ENCODE data around the gene FYN.
"Not testable (repeated sequence)": the region's sequence is repeated elsewhere in the genome, so short reads cannot be mapped to it uniquely, and the experiment has no call there.

The FYN gene

DNA sequence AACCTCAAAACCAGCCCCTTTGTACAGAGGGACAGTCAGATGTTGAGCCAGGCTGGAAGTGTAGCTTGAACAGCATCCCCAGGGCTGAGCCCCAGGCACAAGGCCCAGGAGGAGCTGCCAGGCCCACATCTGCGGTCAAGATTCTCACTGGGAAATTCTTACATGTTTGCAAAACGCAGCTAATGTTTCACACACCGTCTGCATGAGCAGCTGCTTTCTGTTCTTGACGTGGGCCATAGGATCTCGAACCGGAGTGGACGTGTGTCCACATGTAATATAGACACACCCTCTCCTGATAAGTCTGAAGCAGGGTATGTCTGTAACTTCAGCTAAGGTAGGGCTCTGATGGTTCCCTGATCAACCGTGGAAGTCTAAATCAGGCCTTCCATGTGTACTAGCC is 226.3 kb downstream of the FYN start:
- DNase-seq, result no peak

DNA sequence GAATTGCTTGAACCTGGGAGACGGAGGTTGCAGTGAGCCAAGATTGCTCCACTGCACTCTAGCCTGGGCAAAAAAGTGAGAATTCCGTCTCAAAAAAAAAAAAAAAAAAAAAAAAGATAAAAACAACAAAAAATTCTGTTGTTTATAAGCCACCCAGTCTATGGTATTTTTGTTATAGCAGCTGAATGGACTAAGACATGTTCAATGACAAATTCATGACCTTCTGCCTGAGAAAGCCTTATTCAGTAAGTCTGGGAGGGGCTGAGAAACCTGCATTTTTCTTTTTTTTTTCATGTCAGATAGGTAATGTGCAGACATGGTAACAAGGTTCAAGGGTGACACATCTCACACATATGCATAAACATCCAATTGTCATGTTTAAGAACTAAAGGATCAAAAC is 227.2 kb downstream of the FYN start:
- no peak for DNase-seq

DNA sequence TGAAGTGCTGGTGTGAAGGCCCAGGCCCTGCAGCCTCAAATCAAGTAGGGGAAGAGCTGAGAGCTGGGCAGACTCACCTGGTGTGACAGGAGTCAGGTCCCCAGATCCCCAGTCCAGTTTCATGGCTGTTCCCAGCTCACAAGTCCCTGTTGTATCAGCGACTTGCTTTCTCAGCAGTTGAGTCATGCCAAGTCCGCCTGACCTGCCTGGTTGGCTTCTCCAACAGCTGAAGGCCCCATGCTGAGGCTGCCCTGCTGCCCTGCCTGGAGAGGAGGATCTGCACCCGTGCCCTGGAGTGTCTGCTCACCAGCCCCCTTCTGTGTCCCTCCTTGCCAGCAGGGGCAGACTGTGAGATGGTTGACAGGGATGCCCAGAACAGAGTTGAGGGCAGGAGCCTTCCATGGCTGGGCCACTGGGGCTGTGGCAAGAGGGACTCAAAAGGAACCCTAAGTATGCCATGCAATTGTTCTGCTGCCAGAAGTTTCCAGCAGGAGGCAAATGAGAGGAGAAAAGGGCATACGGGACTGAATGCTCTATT is 228.3 kb downstream of the FYN start:
- DNase-seq, result no peak

DNA sequence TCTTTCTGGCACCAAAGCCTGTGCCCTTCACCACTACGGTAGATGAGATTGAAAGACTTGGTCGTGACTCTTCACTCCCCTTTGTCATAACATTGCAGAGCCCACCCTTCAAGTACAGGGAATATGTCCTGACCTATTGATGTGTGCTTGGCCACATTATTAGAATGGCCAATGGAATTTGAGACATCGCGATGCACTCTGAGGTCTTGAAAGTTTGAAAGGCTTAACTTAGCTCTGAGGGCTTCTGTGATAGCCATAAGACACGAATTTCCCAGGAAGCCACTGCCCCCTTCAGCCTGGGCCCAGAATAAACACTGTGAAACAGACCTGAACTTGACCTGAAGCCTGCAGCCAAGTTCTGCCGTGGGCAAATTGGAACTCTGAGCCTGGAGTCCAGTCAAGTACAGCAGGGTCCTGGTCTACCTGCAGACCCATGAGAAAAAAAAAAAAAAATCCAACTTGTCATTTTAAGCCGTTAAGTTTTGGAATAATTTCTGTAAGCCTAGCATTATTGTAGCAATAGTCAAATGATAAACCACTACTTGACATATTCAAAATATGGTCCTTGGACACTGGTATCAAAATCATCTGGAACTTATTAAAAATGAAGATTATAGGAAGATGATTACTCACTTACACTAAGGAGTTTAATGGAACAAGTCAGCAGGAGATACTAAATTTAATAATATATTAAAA is 230.6 kb downstream of the FYN start:
- DNase-seq, result no peak

DNA sequence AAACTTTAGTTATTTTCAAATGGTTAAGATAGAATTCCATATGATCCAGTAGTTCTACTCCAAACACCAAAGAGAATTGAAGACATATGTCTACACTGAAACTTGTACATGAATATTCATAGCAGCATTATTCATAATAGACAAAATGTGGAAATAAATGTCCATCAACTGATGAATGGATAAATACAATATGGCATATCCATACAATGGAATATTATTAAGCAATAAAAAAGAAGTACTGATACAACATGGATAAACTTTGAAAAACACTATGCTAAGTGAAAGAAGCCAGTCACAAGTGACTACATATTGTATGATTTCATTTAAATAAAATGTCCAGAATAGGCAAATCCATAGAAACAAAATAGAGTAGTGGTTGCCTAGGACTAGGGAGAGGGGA is 234.0 kb downstream of the FYN start:
- DNase-seq, result no peak

DNA sequence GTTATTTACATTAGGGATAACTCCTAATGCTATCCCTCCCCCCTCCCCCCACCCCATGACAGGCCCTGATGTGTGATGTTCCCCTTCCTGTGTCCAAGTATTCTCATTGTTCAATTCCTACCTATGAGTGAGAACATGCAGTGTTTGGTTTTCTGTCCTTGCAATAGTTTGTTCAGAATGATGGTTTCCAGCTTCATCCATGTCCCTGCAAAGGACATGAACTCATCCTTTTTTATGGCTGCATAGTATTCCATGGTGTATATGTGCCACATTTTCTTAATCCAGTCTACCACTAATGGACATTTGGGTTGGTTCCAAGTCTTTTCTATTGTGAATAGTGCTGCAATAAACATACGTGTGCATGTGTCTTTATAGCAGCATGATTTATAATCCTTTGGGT is 238.3 kb downstream of the FYN start:
- not testable (repeated sequence) for DNase-seq

DNA sequence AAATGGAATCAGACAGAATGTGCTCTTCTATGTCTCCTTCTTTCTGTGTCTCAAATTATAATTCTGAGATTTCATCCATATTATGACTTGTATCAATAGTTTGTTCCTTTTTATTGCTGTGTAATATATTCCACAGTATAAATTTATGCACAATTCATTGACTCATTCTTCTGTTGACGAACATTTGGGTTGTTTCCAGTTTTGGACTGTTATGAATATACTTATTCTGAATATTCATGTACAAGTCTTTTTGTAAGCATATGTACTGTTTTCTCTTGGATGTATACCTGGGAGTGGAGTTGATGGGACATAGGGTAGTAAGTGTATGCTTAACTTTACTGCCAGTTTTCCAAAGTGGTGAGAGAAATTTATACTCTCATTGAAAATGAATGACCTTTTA is 239.4 kb downstream of the FYN start:
- DNase-seq, result no peak

DNA sequence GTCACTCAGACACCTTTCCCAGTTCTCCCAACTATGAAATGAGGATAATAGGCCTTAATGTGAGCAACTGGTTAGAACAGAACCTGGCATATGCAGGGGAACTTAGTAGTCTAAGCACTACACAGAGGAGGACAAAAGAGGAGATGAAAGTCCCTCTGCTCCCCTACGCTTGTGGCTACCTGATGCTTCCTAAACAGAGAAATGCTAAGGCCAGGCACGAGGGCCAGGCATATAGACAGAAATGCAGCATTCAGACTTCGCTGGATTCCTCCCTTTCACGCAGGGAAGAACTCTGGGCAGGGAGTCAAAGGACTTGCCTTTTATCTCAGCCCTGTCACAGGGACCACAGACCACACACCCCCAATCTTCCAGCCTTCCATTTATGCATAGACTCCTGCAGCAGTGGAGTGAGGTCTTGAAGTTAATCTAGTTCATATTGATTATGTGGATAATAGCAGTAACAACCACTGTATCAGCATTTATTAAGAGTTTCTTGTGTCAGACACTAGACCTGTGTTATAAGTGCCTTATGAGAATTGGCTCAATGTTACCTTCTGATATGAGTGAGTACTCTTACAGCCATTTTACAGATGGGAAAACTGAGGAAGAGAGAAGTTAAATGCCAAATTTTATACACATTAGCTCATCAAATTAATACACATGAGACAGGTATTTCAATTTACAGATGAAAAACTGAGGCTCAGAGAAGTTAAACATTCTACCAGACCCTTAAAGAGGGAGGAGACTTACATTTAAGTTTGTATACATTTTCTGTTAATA is 240.6 kb downstream of the FYN start:
- no peak for DNase-seq

DNA sequence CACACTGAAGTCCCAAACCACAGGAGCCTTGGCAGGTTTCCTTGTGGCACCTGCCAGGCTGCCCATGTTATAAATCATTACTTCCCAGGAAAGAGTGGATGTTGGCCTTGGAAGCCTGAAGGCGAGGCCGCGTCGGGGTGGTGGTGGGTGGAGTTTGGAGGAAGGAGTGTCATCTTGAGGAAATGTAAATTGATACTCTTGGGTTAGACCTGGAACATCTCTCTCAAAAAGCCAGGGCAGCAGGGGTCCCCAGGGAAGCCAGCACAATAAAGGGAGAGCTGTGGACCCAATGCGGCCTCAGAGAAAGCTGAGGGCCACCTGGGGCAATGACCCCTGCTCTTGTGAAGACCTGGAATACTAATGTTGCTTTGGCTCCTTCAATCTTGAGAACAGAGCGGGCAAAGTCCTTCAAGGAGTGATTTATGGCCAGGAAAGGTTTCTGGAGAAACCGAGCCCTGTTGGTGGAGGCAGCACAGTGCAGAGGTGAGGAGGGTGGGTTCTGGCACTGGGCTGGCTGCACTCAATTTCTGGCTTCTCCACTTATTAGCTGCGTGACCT is 241.3 kb downstream of the FYN start:
- DNase-seq, result no peak

DNA sequence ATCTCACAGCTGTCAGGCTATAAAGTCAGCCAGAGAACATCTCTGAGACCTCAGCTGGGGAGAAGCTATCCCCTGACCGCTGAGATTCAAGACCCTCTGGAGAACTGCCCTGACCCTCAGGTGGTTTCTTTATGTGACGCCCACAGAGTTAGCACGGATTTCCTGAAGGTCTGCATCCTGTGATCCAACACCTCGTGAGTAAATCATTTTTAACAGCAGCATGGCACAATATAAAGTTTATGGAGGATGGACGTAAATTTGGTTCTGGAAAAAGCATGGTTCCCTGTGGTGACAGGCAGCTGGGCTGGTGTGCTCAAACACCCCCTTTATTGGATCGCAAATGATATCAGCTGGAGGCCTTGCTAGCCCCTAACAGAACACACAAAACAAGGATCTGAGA is 242.2 kb downstream of the FYN start:
- no peak for DNase-seq

DNA sequence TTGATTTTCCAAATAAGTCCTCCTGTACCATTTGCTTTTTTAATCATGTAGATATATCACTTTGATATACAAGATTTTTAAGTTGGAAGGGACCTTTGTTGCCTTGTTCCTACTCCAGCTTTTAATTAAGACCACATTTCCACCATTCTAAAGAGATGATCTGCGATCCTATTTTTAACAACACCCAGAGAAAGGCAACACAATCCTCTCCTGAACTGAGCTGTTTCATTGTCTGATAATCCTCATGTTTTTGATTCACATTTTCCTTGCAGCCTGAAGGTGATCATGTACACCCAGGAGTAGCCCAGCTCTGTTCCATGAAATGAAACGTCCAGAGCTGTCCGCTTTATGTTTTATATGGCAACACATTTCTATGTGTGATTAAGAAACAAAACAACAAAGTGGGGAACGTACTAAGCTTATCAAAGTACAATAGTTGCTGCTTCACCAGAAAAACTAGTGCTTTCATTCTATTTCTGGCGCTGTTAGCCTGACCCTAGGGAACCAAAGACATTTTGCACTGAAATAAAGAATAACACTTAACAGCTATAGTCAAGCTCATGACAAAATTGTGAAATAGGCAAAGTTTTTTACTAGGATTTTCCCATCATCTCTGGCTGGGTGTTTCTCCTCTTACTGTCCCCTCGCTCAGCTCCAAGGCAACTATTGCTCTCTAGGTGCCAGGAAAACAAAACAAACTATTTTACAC is 245.0 kb downstream of the FYN start:
- DNase-seq, result no peak

DNA sequence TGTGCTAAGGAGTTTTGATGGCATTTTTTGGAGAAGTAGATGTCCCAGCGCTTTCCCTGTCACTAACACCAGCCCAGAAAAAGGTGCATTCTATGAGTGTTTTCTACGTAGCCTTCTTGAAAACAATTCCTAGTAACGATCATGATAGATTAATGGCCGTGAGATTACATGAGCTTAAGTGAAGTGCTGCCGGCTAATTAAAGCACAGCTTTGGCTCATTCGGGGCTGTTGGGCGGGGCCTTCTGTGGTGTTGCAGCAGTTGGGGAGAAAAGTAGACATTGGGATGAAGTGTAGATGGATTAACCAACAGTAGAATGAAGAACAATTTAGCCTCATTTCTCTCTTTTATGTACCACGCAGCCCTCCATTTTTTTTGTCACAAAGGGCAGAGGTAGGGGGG is 246.8 kb downstream of the FYN start:
- DNase-seq, result no peak

DNA sequence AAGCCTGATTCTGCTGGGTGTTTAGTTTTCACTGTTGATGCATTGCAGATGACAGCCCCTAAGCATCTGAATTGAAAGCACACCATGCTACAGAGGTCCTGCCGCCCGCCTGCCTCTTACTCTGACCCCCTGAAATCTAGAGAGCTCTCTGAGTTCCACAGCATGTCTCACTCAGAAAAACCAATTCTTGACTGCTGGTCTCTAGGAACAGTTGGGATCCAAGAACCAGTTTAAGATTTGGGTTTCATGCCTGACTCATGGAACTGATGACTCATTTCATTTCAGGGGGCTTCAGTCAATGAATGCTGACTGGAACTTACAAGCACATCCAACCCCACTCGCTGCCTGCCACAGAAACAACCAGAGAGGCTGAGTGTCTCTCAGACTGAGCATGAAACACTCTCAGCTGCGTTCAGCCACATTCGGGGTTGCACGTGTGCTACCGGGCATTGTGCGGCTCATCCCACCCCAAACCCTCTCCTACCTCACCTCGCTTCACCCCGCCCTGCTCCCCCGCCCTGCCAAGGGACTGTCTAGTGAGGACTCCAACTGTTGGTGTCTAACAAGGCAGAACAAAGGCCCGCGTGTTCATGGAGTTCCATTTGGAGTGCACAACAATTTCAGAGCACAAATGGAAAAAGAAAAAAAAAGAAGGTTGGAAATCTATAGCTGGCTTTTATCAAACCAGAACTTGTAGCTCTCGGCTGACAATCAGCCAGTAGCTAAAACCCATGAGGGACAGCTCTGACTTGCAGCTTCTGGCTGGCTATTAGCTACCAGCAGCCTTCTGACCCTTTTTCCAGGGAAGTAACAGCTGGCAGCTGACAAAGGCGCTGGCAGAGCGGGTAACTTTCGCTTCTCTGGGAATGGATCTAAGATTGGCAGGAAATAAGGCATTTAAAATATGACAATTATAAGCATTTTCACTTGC is 247.5 kb downstream of the FYN start:
- no peak for DNase-seq

DNA sequence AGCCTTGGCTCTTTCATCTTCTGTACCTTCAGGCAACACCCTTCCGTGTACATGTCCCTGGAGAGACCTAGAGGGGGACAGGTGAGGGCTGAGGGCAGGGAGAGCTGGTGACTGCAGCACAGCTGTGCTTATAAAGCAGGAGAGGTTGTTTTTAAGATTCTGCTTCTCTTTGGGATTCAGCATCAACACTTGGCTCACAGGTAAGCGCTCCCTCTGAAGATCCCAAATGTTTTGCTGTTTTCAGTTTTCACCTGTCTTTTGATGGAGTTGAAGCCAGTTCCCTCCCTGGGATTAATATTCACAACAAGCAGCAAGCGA is 248.2 kb downstream of the FYN start:
- no peak for DNase-seq

DNA sequence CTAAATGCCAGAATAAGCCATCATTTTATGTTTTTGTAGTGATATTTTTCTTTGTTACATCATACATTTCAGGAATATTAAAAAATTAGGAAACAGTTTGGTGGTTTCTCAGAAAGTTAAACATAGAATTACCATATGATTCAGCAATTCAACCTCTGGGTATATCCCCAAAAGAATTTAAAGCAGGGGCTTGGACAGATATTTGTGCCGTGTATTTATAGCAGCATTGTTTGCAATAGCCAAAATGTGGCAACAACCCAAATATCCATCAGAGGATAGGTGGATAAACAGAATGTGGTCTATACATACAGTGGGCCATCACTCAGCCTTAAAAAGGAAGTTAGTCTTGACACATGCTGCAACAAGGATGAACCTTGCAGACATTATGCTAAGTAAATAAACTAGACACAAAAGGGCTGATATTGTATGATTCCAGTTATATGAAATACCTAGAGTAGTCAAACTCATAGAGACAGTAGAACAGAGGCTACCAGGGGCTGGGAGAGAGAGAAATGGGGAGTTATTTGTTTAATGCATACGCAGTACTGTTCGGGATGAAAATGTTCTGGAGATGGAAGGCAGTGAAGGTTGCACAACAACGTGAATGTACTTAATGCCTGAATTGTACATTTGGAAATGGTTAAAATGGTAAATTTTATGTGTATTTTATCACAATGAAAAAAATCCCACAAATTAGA is 248.7 kb downstream of the FYN start:
- DNase-seq, result no peak

DNA sequence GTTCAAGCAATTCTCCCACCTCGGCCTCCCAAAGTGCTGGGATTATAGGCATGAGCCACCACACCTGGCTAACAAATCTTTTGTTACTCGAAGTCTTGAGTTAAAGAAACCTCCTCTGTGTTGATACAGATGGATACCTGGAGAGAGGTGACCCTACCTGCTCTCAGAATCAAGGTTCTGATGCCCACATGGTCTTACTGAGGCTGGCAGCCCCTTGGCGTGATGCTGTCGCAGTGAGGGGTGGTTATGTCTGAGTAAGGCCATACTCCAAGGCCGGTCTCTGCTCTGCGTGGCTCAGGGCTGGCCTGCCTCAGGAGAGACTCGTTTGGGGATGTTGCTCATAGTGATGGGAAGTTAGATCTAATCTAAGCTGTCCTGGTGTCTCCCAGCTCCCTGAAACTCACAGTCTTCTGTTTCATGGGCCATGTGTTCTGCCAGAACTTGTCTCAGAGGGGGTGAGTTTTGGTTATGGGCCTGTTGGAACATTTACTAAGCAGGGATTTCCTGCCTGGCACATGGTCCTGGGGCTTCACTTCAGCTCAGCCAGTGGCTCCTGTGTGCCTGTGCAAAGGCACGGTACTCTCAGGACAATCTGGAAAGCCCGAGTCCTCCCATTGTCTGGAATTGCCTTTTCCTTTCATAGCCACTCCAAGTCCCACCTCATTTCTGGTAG is 250.1 kb downstream of the FYN start:
- no peak for DNase-seq

DNA sequence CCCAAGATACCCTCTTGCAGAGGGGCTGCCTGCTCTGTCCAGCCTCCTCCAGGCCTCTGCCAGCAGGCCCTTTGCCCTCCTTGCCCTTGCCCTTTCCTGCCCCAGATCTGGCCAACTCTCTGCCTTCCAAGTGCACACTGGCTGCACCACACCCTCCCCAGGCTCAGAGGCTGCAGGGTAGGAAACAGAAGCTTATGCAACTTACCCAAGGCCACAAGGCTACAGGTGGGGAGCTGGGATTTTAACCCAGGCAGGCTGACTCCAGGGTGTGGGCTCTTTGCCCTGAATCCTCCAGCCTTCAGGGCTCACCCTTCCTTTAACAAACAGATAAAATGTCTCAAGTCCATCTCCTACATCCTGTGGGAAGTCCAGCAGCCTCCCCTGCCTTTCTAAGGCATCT is 253.1 kb downstream of the FYN start:
- no peak for DNase-seq

DNA sequence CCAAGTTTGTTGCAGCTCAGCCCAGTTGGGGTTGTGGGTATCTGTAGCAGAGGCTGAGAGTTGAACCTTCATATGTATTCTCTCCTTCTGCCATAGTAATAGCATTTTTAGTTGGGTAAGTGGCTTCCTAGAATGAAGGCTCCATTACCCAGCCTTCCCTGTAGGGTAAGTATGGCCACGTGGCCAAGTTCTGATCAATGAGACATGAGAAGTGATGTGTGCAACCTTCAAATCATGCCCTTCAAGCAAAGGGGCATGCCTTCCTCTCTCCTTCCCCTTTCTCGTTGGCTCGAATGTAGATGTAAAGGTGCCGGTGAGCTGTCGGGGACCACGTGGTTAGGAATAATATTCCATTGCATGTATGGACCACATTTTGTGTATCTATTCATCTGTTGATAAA is 254.8 kb downstream of the FYN start:
- no peak for DNase-seq

DNA sequence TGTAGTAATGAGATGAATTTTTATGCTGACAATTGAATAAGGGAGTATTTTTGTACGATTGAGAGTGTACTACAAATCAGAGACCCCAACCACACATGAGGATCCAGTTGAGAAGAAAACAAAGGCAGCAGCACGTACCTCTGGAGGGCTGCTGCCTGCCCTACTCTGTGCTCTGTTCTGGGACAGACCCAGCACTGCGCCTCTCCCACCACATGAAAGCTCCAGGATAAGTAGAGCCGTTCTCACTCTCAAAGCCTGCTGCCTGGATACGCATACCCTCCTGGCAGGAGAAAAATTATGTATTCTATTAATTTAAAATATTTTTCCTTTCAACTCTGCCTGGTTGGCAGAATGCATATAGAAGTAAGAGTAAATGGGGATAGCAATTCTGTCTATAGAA is 256.1 kb downstream of the FYN start:
- no peak for DNase-seq

DNA sequence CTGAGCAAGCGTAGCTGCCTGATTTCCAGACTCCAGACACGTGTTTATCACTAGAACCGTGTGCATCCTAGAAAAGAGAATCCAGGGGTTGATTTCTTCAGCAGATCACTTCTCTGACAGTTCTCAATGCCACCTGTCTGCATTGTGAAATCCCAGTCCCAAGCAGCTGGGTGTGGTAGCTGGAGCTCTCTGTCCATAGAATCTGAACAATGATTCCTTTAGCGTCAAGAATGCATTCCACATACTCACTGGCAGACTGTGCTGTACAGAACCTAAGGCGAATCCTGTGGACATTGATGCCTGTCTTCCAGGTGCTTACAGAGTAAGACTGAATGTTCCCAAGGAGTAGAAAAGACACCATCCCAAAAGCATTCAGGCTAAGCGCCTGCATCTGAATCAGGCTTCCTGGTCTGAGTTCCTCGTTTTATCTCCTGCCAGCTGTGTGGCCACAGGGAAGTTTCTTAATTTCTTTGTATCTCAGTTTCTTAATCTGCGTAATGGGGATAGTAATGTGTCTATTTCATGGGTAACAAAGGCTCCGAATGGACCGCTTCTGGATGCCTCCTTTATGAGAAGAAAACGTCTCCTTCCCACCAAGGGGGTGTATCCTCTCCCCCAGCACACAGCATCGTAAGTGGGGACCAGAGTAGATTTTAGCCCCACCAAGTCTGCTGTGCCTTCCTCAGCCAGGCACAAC is 257.2 kb downstream of the FYN start:
- no peak for DNase-seq

Data from cerebellar nuclear complex (tissue), 1 donor.